Left lung (tissue), 10 donors: Measurements from ENCODE around the gene PIERCE2. TPM values are rescaled to one million over a fixed set of nuclear protein-coding genes. Genes with fewer than 3 reads are reported as not detected.

Source experiments
- ATAC-seq: fragments of 200-7000 bp; cut with Tn5 transposase; one replicate; pipeline ENCODE4 v1.9.1; 2020; ENCODE audit warnings: moderate library complexity
- DNase-seq, 4 donors: peaks; one replicate each; pipeline ENCODE4 v3.0.0-alpha.2; 2013 to 2020
- H3K27ac ChIP-seq, 2 donors: fragments of 200-600 bp; sonication (generic) in 1 of 2; one replicate each; pipeline versions ENCODE4 v1.5.0 to v1.8.0; 2020 to 2021
- H3K27me3 ChIP-seq, 2 donors: fragments of 200-600 bp; sonication (generic) in 1 of 2; one replicate each; pipeline versions ENCODE4 v1.5.0 to v1.8.0; 2020 to 2021
- H3K36me3 ChIP-seq, 2 donors: fragments of 200-600 bp; sonication (generic) in 1 of 2; one replicate each; pipeline versions ENCODE4 v1.5.0 to v1.8.0; 2020 to 2021
- H3K4me1 ChIP-seq, 2 donors: fragments of 200-600 bp; one replicate each; pipeline ENCODE4 v1.8.0; 2021
- H3K4me3 ChIP-seq, 2 donors: fragments of 200-600 bp; sonication (generic) in 1 of 2; one replicate each; pipeline versions ENCODE4 v1.5.0 to v1.8.0; 2020 to 2021; ENCODE audit warnings: mild to moderate bottlenecking in 1 of 2
- H3K9me3 ChIP-seq, 2 donors: fragments of 200-600 bp; sonication (generic) in 1 of 2; one replicate each; pipeline versions ENCODE4 v1.5.0 to v1.8.0; 2020 to 2021
- CTCF ChIP-seq, 2 donors: fragments of 200-600 bp; sonication (generic) in 1 of 2; IDR thresholded peaks; one replicate each; pipeline versions ENCODE4 v1.5.0 to v1.8.0; 2021; ENCODE audit warnings: antibody characterized with exemption in 2 of 2
- intact Hi-C, 2 donors: fragments of 100-400 bp; cut with DNase I; formaldehyde crosslinking; loops; one replicate each; pipeline versions ENCODE4 v1.11.2 to v1.14.2; 2022
- microRNA-seq, 2 donors: library from miRNA; unstranded; fragments of <30 nt; microRNA quantifications; one replicate each; pipeline ENCODE4, GENCODE V29; 2019
- polyA plus RNA-seq, 6 donors: library from polyadenylated mRNA; unstranded; fragments of 120-200 nt; gene quantifications; one replicate each; pipeline ENCODE4 v1.2.1, GENCODE V29; 2013; ENCODE audit not compliant: insufficient read length in 6 of 6
- total RNA-seq, 2 donors: library from RNA; stranded (reverse); fragmentation: NEBNext Ultra II Directional; extraction: Animal tissue kit (Norgen Biotek cat#: 25700); gene quantifications; one replicate each; pipeline ENCODE4 v1.2.1, GENCODE V29; 2021
- donor health status: DM: no; HTN: yes; CAD: no.
- donor health status: DM: no; HTN: no; CAD: no.

The PIERCE2 gene
- total and polyA plus RNA-seq, 8 donors = 1.8 to 3.9 (median 3.3) TPM

- Histone ChIP-seq H3K36me3 (no peaks in the 10 kb centered on the region), H3K4me3 (no peak overlapping the region), H3K27ac (no peak overlapping the region), H3K27me3 (no peaks in the 10 kb centered on the region), H3K4me1 (no peaks in the 10 kb centered on the region), H3K9me3 (peaks cover 0 to 13% of the 10 kb centered on the region in 2 donors)
- DNase-seq = no peak
- intact Hi-C loops = no loop called here
- ATAC-seq = no peak
- TF ChIP-seq CTCF (IDR thresholded peaks at IDR 0.05) = no peak
Observed at GRCh38 chr15:55461447-55461846, 53.2 kb downstream of the PIERCE2 start.

- intact Hi-C loops = no loop called here
- no peak for TF ChIP-seq CTCF (IDR thresholded peaks at IDR 0.05)
- Histone ChIP-seq H3K27ac (no peak overlapping the region), H3K4me3 (no peak overlapping the region), H3K4me1 (no peaks in the 10 kb centered on the region), H3K27me3 (no peaks in the 10 kb centered on the region), H3K9me3 (no peaks in the 10 kb centered on the region), H3K36me3 (no peaks in the 10 kb centered on the region)
- DNase-seq (no peak), ATAC-seq (no peak)
Observed at GRCh38 chr15:55468321-55468720, 60.0 kb downstream of the PIERCE2 start.

Small RNAs within 50 kb of the gene (microRNA-seq; reads per million reads assigned to microRNA genes)
- gene MIR628 = 50.8 to 81.8 reads per million in 2 donors

Other genes starting within 250 kb of the PIERCE2 start
- 10 to 100 TPM; 43.5 to 55.1 TPM for gene RSL24D1, start 211.6 kb upstream of the PIERCE2 start, total RNA-seq
- gene RSL24D1, start 211.6 kb upstream of the PIERCE2 start, polyA plus RNA-seq = 100 to 1,000 TPM; 110 to 155 (median 142) TPM
- 10 to 100 TPM; 58.1 to 85.7 TPM for gene RAB27A, start 118.7 kb upstream of the PIERCE2 start, total RNA-seq
- 10 to 100 TPM; 29.6 to 47.0 (median 39.5) TPM for gene RAB27A, start 118.7 kb upstream of the PIERCE2 start, polyA plus RNA-seq
- gene PIGBOS1, start 89.4 kb upstream of the PIERCE2 start, total RNA-seq = 10 to 100 TPM in 1 of 2 donors, 1 to 10 TPM in 1; 9.8 to 12.7 TPM
- gene PIGBOS1, start 89.4 kb upstream of the PIERCE2 start, polyA plus RNA-seq = 10 to 100 TPM; 13.9 to 20.2 (median 16.3) TPM
- 10 to 100 TPM; 13.6 to 17.6 TPM for gene PIGB, start 89.3 kb upstream of the PIERCE2 start, total RNA-seq
- 10 to 100 TPM; 17.1 to 25.3 (median 20.4) TPM for gene PIGB, start 89.3 kb upstream of the PIERCE2 start, polyA plus RNA-seq
- 10 to 100 TPM; 75.2 to 98.0 TPM for gene CCPG1, start 136 bp upstream of the PIERCE2 start, total RNA-seq
- gene CCPG1, start 136 bp upstream of the PIERCE2 start, polyA plus RNA-seq = 10 to 100 TPM; 29.1 to 38.6 (median 32.4) TPM
- 1 to 10 TPM; 4.1 to 4.9 TPM for gene DNAAF4, start 99.7 kb downstream of the PIERCE2 start, total RNA-seq
- gene DNAAF4, start 99.7 kb downstream of the PIERCE2 start, polyA plus RNA-seq = 1 to 10 TPM; 5.7 to 9.9 (median 7.5) TPM
- 10 to 100 TPM; 10.4 to 16.7 TPM for gene PYGO1, start 179.8 kb downstream of the PIERCE2 start, total RNA-seq
- 10 to 100 TPM; 17.8 to 22.3 (median 19.8) TPM for gene PYGO1, start 179.8 kb downstream of the PIERCE2 start, polyA plus RNA-seq